Activated naive CD8-positive, alpha-beta T cell treated with anti-CD3 and anti-CD28 coated beads, Interleukin-2, amount 50 U/mL, for 16 hours (primary cell): ENCODE measurements around the gene CCT5.
"Not testable (repeated sequence)": the region's sequence is repeated elsewhere in the genome, so short reads cannot be mapped to it uniquely, and the experiment has no call there.

ENCODE experiments used
- DNase-seq: peaks from one replicate; pipeline ENCODE4 v3.0.0-alpha.2; 2020; ENCODE audit warnings: low read depth, low spot score

CCT5 gene

GRCh38 chr5:10246761-10247160 lies 3.3 kb upstream of the CCT5 start:
- no peak for DNase-seq

- not testable (repeated sequence) for DNase-seq
Observed at GRCh38 chr5:10247217-10247616, 2.9 kb upstream of the CCT5 start.

GRCh38 chr5:10248378-10249260 lies 1.5 kb upstream of the CCT5 start:
- DNase-seq: no peak

- DNase-seq: no peak
Observed at GRCh38 chr5:10250806-10251276, 761 bp downstream of the CCT5 start.

DNA sequence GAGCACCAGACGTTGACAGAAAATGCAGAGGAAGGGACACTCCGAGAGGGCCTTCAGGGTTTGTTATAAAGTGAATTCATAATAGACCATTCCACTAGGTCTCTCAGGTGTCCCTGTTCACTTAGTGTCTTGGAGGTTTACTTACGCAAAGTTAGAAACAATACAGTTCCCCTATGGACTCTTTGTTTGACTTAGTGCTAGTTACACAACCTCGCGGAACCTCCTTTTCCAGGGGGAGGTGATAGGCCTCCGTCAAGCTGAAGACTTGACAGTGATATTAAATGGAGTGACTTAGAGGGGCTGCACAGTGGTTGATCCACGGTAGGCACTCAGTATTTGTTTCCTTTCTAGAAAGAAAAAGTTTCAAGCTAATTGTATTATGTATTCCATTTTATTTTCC lies 1.3 kb downstream of the CCT5 start:
- DNase-seq: no peak

DNA sequence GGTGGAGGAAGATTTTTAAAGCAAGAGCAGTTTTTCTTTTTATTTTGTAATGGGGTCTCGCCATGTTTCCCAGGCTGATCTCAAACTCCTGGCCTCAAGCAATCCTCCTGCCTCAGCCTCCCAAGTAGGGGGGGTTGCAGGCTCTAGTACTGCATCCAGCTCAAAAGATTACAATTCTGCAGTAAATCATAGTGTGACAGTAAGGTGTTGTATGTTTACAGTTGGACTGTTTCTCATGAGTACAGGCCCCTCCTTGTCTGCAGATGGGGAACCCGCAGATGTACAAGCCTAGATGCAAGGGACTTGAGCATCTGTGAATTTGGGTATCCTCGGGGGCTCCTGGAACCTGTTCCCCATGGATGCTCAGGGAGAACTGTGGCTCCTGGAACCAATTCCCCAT lies 3.3 kb downstream of the CCT5 start:
- DNase-seq: no peak

DNA sequence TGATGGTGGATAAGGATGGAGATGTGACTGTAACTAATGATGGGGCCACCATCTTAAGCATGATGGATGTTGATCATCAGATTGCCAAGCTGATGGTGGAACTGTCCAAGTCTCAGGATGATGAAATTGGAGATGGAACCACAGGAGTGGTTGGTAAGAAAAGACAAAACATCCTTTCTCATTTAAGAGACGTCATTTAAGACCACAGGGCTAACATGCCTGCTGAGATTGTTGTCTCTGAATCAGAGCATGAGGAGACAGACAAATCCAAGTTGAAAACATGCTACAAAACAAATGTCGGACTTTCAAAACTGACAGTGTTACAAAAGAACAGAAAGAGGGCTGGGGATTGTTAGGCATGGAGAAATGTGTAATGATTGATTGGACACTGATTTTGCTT lies 4.6 kb downstream of the CCT5 start:
- DNase-seq: no peak

- DNase-seq: no peak
Observed at GRCh38 chr5:10257870-10258269, 7.8 kb downstream of the CCT5 start.

GRCh38 chr5:10259899-10260298 lies 9.8 kb downstream of the CCT5 start:
- no peak for DNase-seq

GRCh38 chr5:10261065-10261464 lies 11.0 kb downstream of the CCT5 start:
- DNase-seq: no peak

DNA sequence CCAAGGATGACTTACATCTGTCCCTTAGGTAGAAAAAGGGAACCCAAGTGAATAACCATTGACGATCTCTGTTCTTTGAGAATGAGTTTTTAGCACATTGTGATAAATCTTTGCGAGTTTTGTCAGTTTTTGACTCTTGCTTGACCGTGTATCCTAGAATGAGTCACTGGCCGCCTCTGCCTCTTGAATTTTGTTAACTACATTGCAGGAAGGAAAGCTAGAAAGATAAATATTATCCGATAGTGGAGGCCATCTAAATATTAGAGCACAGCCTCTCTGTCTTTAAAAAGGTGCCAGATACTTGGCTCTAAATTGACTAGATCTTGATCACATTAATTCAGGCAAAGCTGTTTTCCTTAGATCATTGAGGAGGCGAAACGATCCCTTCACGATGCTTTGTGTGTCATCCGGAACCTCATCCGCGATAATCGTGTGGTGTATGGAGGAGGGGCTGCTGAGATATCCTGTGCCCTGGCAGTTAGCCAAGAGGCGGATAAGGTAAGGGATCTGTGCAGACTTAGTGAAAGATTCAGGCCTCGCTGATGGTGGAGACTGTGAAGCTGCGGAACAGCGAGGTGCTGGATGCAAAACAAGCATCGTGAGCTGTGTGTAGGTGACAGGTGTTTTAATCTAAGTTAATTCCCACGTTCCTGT lies 12.2 kb downstream of the CCT5 start:
- DNase-seq: no peak

DNA sequence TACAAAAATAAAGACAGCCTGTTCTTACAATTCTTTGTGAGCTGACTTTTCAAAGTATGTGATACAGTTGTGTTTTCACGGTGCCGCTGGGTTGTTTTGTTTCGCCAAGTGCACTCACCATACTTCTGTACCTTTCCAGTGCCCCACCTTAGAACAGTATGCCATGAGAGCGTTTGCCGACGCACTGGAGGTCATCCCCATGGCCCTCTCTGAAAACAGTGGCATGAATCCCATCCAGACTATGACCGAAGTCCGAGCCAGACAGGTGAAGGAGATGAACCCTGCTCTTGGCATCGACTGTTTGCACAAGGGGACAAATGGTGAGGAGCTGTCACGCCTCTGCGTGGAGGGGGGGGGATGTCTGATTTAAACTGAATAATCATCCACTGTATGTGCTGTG lies 12.9 kb downstream of the CCT5 start:
- DNase-seq: no peak

- no peak for DNase-seq
Observed at GRCh38 chr5:10264604-10265003, 14.5 kb downstream of the CCT5 start.

DNA sequence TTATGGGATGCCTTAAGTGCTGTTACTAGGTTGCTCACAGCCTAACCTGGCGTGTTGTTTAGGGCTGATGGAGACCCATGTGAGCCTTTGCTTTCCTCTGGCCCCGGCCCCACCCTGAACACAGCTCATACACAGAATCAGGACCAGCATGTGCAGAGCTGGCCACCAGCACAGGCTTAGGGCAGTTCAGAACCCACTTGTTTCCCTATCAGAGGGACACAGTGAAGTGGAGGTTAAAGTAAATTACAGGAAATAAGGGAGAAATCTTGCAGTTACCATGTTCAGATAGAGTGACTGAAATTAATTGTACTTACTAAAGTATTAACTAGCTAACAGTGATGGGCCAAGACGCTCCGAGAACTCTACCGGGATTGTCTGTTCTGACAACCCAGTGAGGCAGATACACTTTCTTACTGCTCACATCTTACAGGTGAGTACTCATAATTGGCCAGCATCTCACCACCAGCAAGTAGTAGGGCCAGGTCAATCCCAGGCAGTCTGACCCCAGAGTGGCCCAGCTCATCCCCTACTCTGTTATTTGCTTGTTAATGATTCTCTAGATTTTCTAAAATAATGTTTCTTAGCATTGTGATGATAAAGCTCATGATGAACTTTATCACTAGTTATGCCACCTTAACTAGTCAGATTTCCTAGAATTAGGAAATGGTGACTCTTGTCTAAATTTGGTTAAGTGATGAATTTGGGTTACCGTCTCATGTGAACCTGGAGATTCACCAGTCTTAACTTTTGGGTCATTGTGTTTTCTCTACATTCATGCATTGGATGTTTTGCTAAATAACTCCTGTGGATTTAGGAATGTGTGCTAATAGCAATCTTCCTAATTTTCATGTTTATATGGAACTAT lies 15.4 kb downstream of the CCT5 start:
- DNase-seq: no peak

DNA sequence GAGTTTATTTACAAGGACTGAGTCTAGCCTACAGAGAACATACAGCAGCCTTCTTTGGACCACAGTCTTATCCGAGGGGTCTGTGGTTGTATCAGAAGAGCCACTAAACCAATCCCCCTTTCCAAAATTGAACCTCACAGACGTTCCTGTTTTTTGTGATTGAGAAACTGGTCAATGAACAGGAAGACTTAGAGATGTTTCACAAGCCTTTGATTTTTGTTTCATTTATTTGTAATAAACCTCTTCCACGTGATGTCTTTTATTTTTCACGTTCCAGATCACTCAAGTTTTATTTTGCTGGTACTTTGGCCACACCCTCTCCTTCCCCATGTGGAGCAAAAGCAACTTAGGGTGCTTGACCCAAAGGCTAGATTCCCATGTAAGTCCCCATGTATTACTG lies 16.1 kb downstream of the CCT5 start:
- DNase-seq: no peak

DNA sequence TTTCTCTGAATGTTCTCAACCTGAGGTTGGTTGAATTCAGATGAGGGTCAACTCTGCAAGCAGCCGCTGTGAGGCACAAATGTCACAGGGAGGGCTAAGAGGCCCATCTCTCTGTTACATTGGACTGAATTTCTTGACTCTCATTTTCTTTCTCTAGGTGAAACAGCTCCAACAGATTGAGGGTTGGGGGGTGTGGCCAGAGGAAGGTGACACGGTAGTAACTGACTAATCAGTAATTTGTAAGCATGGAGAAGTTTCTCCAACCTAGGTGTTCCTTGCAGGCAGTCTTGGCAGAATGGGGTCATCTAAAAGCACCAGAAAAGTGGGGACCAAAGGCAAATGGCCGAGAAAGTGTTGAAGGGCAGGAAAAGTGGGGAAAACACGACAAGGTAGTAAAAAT lies 16.8 kb downstream of the CCT5 start:
- no peak for DNase-seq

DNA sequence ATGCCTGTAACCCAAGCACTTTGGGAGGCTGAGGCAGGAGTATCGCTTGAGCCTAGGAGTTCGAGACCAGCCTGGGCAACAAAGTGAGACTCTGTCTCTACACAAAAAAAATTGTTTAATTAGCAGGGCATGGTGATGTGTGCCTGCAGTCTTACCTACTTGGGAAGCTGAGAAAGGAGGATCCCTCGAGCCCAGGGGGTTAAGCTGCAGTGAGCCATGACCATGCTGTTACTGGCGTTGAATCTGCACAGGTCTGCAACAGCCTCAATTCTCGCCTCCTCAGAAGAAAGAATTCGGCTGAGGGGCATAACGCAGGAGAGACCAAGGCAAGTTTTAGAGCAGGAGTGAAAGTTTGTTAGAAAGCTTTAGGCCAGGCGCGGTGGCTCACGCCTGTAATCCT lies 18.0 kb downstream of the CCT5 start:
- no peak for DNase-seq

DNA sequence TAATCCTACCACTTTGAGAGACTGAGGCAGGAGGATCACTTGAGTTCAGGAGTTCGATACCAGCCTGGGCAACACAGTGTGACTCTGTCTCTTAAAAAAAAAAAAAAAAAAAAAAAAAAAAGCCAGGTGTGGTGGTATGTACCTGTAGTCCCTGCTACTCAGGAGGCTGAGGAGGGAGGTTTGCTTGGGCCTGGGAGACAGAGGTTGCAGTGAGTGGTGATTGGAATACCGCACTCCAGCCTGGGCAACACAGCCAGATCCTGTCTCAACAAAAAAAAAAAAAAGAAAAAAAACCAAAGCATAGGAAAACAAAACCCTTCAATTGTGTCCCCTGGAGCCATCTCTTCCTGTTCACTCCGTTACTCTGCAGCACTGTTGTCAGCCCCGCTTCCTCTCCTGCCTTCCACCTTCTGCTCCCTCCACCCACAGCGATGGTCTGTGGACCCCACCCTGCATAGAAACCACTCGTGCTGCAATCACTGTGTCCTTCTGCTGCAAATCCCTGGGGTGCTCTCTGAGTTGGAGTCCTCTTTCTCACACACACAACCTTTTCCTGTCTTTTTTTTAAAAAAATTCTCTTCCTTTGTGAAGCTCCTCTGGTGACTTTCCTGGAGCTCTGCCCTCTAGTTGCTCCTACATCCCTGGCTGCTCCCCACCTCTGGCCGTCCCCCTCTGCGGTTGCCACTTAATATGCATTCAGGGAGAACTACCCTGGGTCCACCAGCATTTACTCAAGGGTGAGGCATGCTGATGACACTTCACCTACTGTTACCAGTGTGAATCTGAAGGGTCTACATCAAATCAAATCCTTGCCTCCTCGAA lies 22.2 kb downstream of the CCT5 start:
- no peak for DNase-seq

DNA sequence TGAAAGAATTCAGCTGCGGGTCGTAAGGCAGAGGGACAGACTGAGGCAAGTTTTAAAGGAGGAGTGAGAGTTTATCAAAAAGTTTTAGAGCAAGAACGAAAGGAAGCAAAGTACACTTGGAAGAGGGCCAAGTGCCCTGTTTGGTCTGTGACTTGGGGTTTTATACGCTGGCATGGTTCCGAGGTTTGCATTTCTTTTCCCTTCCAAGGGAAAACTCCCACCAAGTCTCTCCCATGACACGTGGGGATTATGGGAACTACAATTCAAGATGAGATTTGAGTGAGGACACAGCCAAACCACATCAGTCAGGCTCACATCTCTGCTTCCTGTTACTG lies 22.8 kb downstream of the CCT5 start:
- not testable (repeated sequence) for DNase-seq

DNA sequence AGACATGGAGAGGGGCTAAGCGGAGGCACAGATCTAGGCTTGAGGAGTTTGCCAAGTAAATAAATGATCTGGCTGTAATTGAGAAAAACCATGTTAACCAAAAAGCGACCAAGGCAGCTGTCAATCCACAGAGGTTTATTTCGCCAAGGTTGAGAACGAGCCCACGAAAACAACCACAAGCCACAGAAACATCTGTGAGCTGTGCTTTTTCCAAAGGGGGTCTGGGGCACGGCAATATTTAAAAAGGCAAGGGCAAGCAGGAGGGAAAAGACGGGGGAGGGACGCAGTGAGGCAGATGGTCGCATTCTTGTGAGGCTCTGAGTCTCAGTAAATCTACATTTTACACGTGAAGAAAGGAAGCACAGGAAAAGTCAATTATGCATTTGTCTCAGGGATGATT lies 25.4 kb downstream of the CCT5 start:
- no peak for DNase-seq

GRCh38 chr5:10275991-10276390 lies 25.9 kb downstream of the CCT5 start:
- DNase-seq: no peak
